Neural progenitor cell (in vitro differentiated cells): ENCODE results near the gene CHMP5. TPM values are rescaled to one million over a fixed set of nuclear protein-coding genes. Genes with fewer than 3 reads are reported as not detected.

Experiments used
- DNase-seq: peaks from one replicate; pipeline ENCODE4 v3.0.0-alpha.2; 2016; ENCODE audit warnings: low spot score
- H2AFZ ChIP-seq: fragments of 200-600 bp; sonication (generic); replicated peaks from 2 replicates; pipeline ENCODE4 v1.6.1; 2016; ENCODE audit warnings: antibody characterized with exemption
- H3F3A ChIP-seq: fragments of 200-600 bp; sonication (generic); 2 replicates; pipeline ENCODE4 v1.6.1; 2016; ENCODE audit warnings: antibody characterized with exemption, low read depth
- H3K27ac ChIP-seq: fragments of 200-600 bp; sonication (generic); 2 replicates; pipeline ENCODE4 v1.5.1; 2016; ENCODE audit warnings: mild to moderate bottlenecking
- H3K27me3 ChIP-seq: fragments of 200-600 bp; sonication (generic); 2 replicates; pipeline ENCODE4 v1.6.1; 2016; ENCODE audit warnings: mild to moderate bottlenecking, moderate library complexity
- H3K36me3 ChIP-seq: fragments of 200-600 bp; sonication (generic); 2 replicates; pipeline ENCODE4 v1.5.1; 2016
- H3K4me1 ChIP-seq: fragments of 200-600 bp; sonication (generic); 2 replicates; pipeline ENCODE4 v1.6.1; 2016; ENCODE audit warnings: mixed run types
- H3K4me2 ChIP-seq: fragments of 200-600 bp; sonication (generic); 2 replicates; pipeline ENCODE4 v1.6.1; 2016
- H3K4me3 ChIP-seq: fragments of 200-600 bp; sonication (generic); 2 replicates; pipeline ENCODE4 v1.5.1; 2016
- H3K79me2 ChIP-seq: fragments of 200-600 bp; sonication (generic); 2 replicates; pipeline ENCODE4 v1.6.1; 2016; ENCODE audit warnings: low read depth
- H3K9ac ChIP-seq: fragments of 200-600 bp; sonication (generic); 2 replicates; pipeline ENCODE4 v1.6.1; 2016
- H3K9me3 ChIP-seq: fragments of 200-600 bp; sonication (generic); 2 replicates; pipeline ENCODE4 v1.5.1; 2016; ENCODE audit warnings: low read depth
- H4K20me1 ChIP-seq: fragments of 200-600 bp; sonication (generic); 2 replicates; pipeline ENCODE4 v1.6.1; 2016; ENCODE audit warnings: low read depth
- H3K27ac Mint-ChIP-seq: 3 replicates; pipeline ENCODE4 v1.8.0; 2021; ENCODE audit warnings: mixed read lengths
- H3K27me3 Mint-ChIP-seq: 2 replicates; pipeline ENCODE4 v1.8.0; 2022; ENCODE audit warnings: low read depth, mild to moderate bottlenecking, inconsistent platforms, moderate library complexity, mixed read lengths; ENCODE audit not compliant: insufficient read depth
- H3K36me3 Mint-ChIP-seq: 3 replicates; pipeline ENCODE4 v1.8.0; 2021; ENCODE audit warnings: mixed read lengths
- H3K4me1 Mint-ChIP-seq: 3 replicates; pipeline ENCODE4 v1.8.0; 2021; ENCODE audit warnings: mixed read lengths
- H3K4me3 Mint-ChIP-seq: 3 replicates; pipeline ENCODE4 v1.8.0; 2021; ENCODE audit warnings: mild to moderate bottlenecking, moderate library complexity, mixed read lengths
- H3K9me3 Mint-ChIP-seq: 3 replicates; pipeline ENCODE4 v1.8.0; 2020; ENCODE audit warnings: mixed read lengths
- EZH2 ChIP-seq: fragments of 200-600 bp; sonication (generic); IDR thresholded peaks from 2 replicates; pipeline ENCODE4 v1.6.1; 2017; ENCODE audit warnings: antibody characterized with exemption, mild to moderate bottlenecking, moderate library complexity
- EZH2phosphoT487 ChIP-seq: fragments of 200-600 bp; sonication (generic); IDR thresholded peaks from 2 replicates; pipeline ENCODE4 v1.6.1; 2017; ENCODE audit warnings: antibody characterized with exemption
- total RNA-seq: library from RNA; depleted of rRNA; stranded (reverse); fragments of >200 nt; gene quantifications from 2 replicates; pipeline ENCODE4 v1.2.3, GENCODE V29; 2015; ENCODE audit warnings: low replicate concordance
- TF ChIP-seq, protein P1 (sequence below): fragments of 200-600 bp; sonication (generic); IDR thresholded peaks from 2 replicates; pipeline ENCODE4 v1.5.1; 2017; ENCODE audit warnings: antibody characterized with exemption, mild to moderate bottlenecking

The CHMP5 gene
- total RNA-seq, 1 donor from 2014 or later: 135 TPM

DNA sequence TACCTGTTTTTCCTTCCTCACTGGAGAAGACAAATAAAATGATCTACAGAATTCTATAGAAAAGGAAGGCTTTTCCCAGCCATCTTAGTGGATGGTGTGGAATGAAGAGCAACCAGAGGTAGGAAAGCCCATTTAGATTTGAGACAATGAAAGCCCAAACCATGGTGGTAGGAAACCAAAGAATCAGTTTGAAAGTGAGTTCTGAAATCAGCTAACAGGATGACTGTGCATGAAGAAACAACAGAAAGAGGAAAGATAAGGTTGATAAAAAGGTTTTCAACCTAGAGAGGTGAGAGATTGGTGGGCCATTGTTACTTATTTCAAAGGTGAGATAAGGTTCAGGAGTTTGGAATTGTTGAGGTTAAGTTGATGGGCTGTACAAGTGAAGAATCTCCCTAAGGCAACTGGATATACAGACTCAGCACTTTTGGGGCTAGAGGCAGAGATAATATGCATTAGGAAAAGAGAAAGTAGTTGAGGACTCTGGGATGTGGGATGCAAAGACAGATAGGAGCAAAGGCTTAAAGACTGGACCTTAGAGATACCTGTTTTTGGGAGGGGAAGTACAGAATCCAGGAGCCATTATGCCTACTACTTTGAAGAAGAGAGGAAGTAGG, 2.4 kb downstream of the CHMP5 start:
- H3K4me1 ChIP-seq: peaks cover 14% of the 10 kb centered on the region
- no peaks in the 10 kb centered on the region for H4K20me1 ChIP-seq
- peaks cover 19% of the 10 kb centered on the region for H3K4me1 Mint-ChIP-seq
- no peak overlapping the region for H3K27ac ChIP-seq
- no peak overlapping the region for H3K27ac Mint-ChIP-seq
- no peak overlapping the region for H3K4me2 ChIP-seq
- no peak for DNase-seq
- H2AFZ ChIP-seq: no peak overlapping the region
- H3K36me3 Mint-ChIP-seq: peaks cover 14% of the 10 kb centered on the region
- H3K4me3 Mint-ChIP-seq: no peak overlapping the region
- H3K36me3 ChIP-seq: peaks cover 4% of the 10 kb centered on the region
- peaks cover 40% of the 10 kb centered on the region for H3K79me2 ChIP-seq
- H3K9me3 Mint-ChIP-seq: no peaks in the 10 kb centered on the region
- no peaks in the 10 kb centered on the region for H3F3A ChIP-seq
- no peak overlapping the region for H3K9ac ChIP-seq
- no peaks in the 10 kb centered on the region for H3K27me3 ChIP-seq
- no peak overlapping the region for H3K4me3 ChIP-seq
- peaks cover 2% of the 10 kb centered on the region for H3K27me3 Mint-ChIP-seq
- no peaks in the 10 kb centered on the region for H3K9me3 ChIP-seq
- TF ChIP-seq, protein P1, sequence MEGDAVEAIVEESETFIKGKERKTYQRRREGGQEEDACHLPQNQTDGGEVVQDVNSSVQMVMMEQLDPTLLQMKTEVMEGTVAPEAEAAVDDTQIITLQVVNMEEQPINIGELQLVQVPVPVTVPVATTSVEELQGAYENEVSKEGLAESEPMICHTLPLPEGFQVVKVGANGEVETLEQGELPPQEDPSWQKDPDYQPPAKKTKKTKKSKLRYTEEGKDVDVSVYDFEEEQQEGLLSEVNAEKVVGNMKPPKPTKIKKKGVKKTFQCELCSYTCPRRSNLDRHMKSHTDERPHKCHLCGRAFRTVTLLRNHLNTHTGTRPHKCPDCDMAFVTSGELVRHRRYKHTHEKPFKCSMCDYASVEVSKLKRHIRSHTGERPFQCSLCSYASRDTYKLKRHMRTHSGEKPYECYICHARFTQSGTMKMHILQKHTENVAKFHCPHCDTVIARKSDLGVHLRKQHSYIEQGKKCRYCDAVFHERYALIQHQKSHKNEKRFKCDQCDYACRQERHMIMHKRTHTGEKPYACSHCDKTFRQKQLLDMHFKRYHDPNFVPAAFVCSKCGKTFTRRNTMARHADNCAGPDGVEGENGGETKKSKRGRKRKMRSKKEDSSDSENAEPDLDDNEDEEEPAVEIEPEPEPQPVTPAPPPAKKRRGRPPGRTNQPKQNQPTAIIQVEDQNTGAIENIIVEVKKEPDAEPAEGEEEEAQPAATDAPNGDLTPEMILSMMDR: no peak
- TF ChIP-seq EZH2phosphoT487 (no peak), EZH2 (no peak)

GRCh38 chr9:33270146-33270545, 5.3 kb downstream of the CHMP5 start:
- no peak overlapping the region for H3K27ac ChIP-seq
- no peak overlapping the region for H3K4me3 ChIP-seq
- Mint-ChIP-seq H3K4me1 (peaks cover 10% of the 10 kb centered on the region), H3K9me3 (no peaks in the 10 kb centered on the region), H3K4me3 (no peak overlapping the region), H3K36me3 (peaks cover 11% of the 10 kb centered on the region), H3K27me3 (no peaks in the 10 kb centered on the region), H3K27ac (no peak overlapping the region)
- peaks cover 19% of the 10 kb centered on the region for H3K79me2 ChIP-seq
- peaks cover 6% of the 10 kb centered on the region for H3K4me1 ChIP-seq
- TF ChIP-seq, protein P1: no peak
- TF ChIP-seq EZH2: no peak
- no peak overlapping the region for H2AFZ ChIP-seq
- H3K27me3 ChIP-seq: no peaks in the 10 kb centered on the region
- no peaks in the 10 kb centered on the region for H3K9me3 ChIP-seq
- no peaks in the 10 kb centered on the region for H4K20me1 ChIP-seq
- no peak overlapping the region for H3K4me2 ChIP-seq
- no peaks in the 10 kb centered on the region for H3F3A ChIP-seq
- DNase-seq: no peak
- peaks cover 4% of the 10 kb centered on the region for H3K36me3 ChIP-seq
- H3K9ac ChIP-seq: no peak overlapping the region

DNA sequence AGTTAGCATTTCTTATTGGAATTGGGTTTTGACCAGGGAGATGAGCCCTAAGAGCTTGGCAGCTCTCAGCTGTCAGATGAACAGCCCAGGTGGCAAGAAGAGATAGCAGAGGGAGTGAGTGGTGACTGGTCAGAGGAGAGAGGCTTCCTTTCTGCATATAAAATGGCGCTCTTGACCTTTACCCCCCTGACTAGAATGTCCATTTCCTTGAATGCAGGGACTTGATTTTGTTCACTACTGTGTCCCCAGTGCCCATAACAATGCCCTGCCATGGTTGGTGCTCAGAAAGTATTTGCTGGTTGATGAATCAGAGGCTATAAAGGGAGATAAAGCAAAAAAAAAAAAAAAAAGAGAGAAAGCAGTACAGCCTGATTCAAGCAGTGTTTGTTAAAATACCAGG, 7.2 kb downstream of the CHMP5 start:
- TF ChIP-seq, protein P1: no peak
- TF ChIP-seq EZH2phosphoT487 (no peak), EZH2 (no peak)
- H3K4me3 Mint-ChIP-seq: no peak overlapping the region
- H3K9me3 ChIP-seq: no peaks in the 10 kb centered on the region
- H3K4me3 ChIP-seq: no peak overlapping the region
- H3K27ac ChIP-seq: no peak overlapping the region
- peaks cover 15% of the 10 kb centered on the region for H3K36me3 Mint-ChIP-seq
- H3K4me1 Mint-ChIP-seq: no peaks in the 10 kb centered on the region
- H3K27me3 ChIP-seq: no peaks in the 10 kb centered on the region
- H2AFZ ChIP-seq: no peak overlapping the region
- H3K4me1 ChIP-seq: no peaks in the 10 kb centered on the region
- H4K20me1 ChIP-seq: no peaks in the 10 kb centered on the region
- no peak overlapping the region for H3K9ac ChIP-seq
- H3K27me3 Mint-ChIP-seq: no peaks in the 10 kb centered on the region
- DNase-seq: no peak
- no peaks in the 10 kb centered on the region for H3K79me2 ChIP-seq
- H3K27ac Mint-ChIP-seq: no peak overlapping the region
- peaks cover 4% of the 10 kb centered on the region for H3K36me3 ChIP-seq
- no peaks in the 10 kb centered on the region for H3F3A ChIP-seq
- H3K4me2 ChIP-seq: no peak overlapping the region
- H3K9me3 Mint-ChIP-seq: no peaks in the 10 kb centered on the region
